GM19035 (cell line): ENCODE results near the gene SSTR4.
"Not testable (repeated sequence)": the region's sequence is repeated elsewhere in the genome, so short reads cannot be mapped to it uniquely, and the experiment has no call there.

Experiments used
- ATAC-seq: cut with Tn5 transposase; IDR thresholded peaks from one replicate; pipeline ENCODE4 v1.9.1; 2021; ENCODE audit not compliant: unreplicated experiment

Gene SSTR4

GRCh38 chr20:23017516-23017915 is 17.6 kb upstream of the SSTR4 start:
- ATAC-seq = no peak

DNA sequence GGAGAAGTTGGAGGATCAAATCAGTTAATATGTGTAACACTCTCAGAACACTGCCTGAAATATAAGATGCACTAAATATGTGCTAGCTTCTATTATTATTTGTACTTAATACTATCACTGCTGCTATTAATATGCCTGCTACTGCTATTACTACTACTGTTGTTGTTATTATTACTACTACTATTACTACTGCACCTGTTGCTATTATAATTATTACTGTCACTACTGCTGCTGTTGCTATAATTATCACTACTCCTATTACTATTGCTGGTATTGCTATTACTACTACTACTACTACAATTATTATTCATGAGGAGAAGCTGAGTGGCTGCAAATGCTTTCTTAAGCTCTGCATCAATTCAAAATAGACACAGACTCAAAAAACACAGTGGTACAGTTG is 16.7 kb upstream of the SSTR4 start:
- peak; percentile 62 for ATAC-seq

DNA sequence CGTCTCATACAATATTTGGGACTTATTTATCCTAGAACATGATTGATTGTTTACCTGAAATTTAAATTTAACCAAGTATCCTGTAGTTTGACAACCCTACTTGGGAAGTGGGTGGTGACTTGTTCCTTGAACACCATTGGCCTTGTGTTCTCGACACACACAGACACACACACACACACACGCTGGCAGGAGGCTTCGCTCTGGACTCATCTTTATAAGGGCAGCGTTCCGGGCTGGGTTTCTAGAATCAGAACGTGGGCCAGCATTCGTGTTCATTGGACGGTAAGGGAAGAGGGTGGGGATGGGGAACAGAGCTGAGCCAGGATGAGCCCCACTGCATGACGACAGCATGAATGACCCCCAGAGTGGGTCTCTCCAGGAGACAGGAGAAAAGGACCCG is 16.2 kb upstream of the SSTR4 start:
- no peak for ATAC-seq

- no peak for ATAC-seq
These were observed 15.7 kb upstream of the SSTR4 start for GRCh38 chr20:23019403-23019802.

- ATAC-seq = no peak
These were observed 14.7 kb upstream of the SSTR4 start for GRCh38 chr20:23020230-23021018.

DNA sequence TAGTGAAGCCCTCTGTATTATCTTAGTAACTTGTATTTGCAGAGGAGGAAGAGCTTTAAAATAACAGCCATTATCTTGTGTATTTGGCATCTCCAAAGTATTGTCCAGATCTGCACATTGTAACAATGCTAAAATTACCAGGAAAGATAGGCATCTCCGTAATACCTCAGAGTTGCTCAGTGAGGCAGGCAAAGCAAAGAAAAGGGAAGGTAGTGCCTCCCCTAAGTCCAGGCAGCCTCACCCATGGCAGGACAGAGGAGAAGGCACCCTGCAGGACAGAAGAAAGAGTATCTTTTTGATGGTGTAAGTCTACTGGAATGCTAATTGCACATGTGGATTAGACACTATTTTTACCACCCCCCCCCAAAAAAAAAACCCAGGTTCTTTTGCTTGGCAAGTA is 13.6 kb upstream of the SSTR4 start:
- no peak for ATAC-seq

- no peak for ATAC-seq
These were observed 13.2 kb upstream of the SSTR4 start for GRCh38 chr20:23021951-23022350.

DNA sequence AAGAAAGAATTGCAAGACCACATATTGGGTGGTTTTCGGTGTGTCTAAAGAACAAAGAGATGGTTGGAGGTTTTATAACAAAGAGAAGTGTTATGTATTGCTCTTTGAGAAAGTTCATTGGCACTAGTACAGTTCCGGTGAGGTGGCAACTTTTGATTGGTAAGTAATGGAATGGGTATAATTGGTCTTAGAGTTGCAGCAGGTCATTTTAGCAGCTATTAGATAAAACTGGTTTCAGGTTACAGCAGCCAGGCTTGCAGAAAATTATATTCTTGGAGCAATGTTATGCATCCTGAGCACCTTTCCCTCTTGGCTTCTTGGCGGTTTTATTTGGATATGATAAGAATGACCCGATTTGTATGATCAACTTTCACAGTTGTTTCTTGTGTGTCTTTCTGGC is 12.3 kb upstream of the SSTR4 start:
- no peak for ATAC-seq

DNA sequence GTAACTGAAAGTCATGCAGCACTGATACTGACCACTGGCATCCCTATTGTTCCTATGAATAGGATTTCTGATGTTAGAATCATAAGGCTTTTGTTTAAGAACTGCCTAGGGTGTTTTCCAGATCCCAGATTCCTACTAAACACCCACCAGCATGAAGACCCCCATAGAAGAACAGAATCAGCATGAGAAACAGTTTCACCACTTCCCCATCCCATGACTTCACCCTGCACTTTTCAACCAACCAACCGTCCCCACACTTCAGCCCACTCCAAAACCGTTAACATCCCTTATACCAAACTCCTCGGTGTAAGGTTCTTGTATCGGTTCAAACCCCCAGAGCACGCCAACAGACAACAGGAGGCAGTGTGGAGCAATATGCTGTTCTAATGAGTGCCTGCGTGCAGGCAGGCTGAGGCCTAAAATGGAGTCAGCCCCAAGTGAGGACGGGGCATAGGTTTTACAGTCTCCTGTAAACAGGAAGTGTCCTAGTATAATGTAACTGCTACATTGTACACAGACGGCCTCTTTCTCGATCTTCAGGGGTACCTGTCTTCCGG is 11.4 kb upstream of the SSTR4 start:
- ATAC-seq = no peak

GRCh38 chr20:23024701-23025100 is 10.4 kb upstream of the SSTR4 start:
- ATAC-seq = no peak

GRCh38 chr20:23025503-23025902 is 9.6 kb upstream of the SSTR4 start:
- not testable (repeated sequence) for ATAC-seq

DNA sequence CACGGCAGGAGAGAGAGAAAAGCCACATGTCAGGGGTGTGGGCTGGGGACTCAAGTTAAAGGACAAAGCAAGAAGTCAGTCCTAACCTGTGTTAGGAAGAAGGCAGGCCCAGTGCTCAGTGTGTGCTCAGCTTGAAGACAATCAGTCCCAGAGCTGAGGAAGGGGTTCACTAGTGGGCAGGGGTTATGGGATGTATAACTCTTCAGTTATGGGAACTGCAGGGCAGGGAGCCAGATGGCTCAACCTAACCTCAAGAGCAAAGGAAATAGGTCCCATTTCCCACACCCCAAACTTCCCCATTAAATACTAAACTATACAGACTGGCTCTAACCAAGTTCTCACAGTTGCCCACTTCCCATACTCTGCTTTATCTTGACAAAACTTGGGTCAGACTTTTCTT is 7.4 kb upstream of the SSTR4 start:
- ATAC-seq = no peak

DNA sequence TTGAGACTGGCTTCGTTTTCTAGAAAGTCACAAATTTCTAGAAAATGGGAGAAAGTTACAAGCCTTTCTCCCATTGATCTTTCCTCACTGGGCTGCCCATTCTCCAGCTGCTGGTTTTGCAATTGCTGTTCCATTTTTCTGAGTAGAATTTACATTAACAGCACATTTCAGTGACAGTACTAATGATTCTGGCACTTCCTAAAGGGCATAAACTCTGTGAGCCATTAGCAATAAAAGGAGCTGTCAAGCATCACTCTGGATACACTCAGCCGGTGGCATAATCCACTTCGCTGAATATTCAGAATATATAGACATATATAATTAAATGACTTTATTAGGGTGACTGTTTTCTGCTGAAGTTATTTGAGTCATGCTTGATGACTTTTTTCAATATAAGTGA is 6.7 kb upstream of the SSTR4 start:
- ATAC-seq = no peak

DNA sequence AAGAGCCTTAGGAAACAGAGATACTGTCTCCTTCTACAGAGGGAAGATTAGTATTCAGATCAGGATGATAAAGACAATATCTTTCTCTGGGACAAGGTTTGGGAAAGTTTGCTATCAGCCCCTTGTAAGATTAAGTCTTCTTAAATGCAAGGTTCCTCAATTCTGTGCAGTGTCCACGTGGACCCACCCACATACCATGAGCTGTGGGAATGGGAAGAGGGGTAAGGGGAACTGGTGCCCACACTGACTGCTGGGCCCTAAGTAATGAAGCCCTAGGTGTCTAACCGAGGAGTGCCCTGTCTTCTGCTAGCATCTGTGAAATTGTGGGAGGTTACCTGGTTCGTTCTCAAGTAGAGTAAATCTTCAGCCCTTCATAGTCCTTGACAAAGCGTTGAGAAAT is 5.8 kb upstream of the SSTR4 start:
- ATAC-seq = no peak

- no peak for ATAC-seq
These were observed 3.8 kb upstream of the SSTR4 start for GRCh38 chr20:23031346-23031745.

DNA sequence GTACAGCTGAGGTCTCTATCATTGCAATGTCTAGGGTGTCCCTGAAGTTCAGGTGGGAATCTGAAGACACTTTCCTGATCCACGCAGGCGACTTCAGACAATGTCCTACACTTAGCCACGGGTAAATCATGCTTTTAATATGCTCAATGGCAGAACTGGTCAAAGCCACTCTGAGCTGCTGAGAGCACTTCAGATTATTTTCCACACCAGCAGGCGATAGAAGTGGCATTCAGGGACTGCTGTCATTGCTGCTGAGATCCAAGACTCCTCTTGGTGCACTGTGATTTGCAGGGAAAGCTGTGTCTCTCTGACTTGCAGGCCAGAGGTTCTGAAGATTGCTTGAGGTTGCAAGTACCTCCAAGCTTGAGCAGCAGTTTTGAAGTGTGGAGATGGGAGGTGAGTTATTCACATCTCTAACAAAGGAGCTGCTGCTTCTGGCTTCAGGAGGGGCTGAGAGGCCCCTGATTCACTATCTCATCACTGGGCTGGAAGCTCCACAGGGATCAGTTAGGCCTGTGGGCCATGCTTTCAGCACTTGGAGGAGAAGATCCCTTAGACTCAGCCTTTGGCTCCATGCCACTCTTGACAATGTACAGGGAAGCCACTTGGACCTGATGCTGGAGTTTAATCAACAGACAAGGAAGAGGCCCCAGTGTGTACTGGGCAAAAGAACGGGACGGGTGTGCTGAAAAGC is 2.9 kb upstream of the SSTR4 start:
- ATAC-seq = no peak

DNA sequence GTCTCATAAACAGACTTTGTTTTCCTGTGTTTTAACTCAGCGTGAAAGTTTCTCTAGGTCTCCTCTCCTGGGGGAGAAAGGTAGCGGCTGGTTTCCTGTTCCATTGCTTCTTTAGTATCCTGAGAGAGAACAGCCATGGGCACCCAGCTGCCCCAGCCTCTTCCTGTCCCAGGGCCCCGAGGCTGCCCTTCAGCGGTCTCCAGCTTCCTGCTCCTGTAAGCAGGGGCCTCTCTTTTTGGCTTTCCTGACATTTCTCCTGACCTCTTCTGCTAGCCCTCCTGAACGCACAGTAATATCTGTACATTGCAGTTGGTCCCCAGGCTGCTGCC is 2.4 kb upstream of the SSTR4 start:
- no peak for ATAC-seq

- ATAC-seq = no peak
These were observed 1.2 kb upstream of the SSTR4 start for GRCh38 chr20:23033918-23034317.

- no peak for ATAC-seq
These were observed 619 bp downstream of the SSTR4 start for GRCh38 chr20:23035731-23036130.

DNA sequence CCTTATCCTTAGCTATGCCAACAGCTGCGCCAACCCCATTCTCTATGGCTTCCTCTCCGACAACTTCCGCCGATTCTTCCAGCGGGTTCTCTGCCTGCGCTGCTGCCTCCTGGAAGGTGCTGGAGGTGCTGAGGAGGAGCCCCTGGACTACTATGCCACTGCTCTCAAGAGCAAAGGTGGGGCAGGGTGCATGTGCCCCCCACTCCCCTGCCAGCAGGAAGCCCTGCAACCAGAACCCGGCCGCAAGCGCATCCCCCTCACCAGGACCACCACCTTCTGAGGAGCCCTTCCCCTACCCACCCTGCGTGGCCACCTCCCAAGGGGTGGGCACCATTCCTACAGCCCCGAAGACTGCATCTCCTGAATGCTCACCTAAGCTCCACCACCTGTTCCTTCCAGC is 1.3 kb downstream of the SSTR4 start:
- ATAC-seq = no peak

DNA sequence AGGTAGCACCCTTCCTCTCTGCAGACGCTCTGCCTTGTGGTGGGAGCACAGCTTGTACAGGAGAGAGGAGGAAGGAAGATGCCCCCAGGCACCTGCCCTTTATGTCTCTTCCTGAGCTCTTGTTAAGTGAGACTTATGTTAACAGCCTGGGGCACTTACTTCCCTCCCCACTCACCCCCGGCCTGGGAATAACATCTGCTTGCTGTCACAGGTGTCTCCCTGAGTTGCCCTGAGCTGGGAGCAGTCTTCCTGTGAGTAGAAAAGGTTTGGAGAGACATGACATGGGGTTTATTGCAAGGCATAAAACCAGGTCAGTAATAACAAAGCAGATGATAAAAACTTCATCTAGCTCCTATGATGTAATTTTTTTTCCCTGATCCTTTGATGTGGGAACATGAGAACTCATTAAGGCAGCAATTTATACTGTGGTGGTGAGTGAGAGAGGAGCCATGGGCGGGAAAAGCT is 1.9 kb downstream of the SSTR4 start:
- no peak for ATAC-seq

GRCh38 chr20:23039136-23039875 is 4.2 kb downstream of the SSTR4 start:
- ATAC-seq = no peak
